Fibroblast of the aortic adventitia (primary cell): ENCODE measurements around the gene CUBN. TPM values are rescaled to one million over a fixed set of nuclear protein-coding genes. Genes with fewer than 3 reads are reported as not detected.

Experiments used
- DNase-seq: peaks from one replicate; pipeline ENCODE4 v3.0.0-alpha.2; 2010; ENCODE audit warnings: low read depth
- H3K4me3 ChIP-seq: 2 replicates; pipeline ENCODE4 v1.5.1; 2011; ENCODE audit warnings: low read depth, mild to moderate bottlenecking, control low read depth, low read length, moderate library complexity
- CTCF ChIP-seq: IDR thresholded peaks from 2 replicates; pipeline ENCODE4 v1.5.1; 2011; ENCODE audit warnings: mild to moderate bottlenecking, low read length, control low read depth, inconsistent platforms; ENCODE audit not compliant: insufficient read depth
- total RNA-seq: library from RNA; depleted of rRNA; stranded (reverse); fragments of >200 nt; gene quantifications from 2 replicates; pipeline ENCODE4 v1.2.3, GENCODE V29; 2012; ENCODE audit warnings: low replicate concordance

The CUBN gene
- total RNA-seq, 1 donor, result 4.2 TPM

- H3K4me3 ChIP-seq, result no peak overlapping the region
- no peak for TF ChIP-seq CTCF
- DNase-seq, result no peak
Observed at GRCh38 chr10:16867990-16868389, 261.6 kb downstream of the CUBN start.

GRCh38 chr10:16867556-16867955 lies 262.1 kb downstream of the CUBN start:
- H3K4me3 ChIP-seq, result no peak overlapping the region
- peak; percentile 78 for DNase-seq
- no peak for TF ChIP-seq CTCF

- no peak for TF ChIP-seq CTCF
- no peak overlapping the region for H3K4me3 ChIP-seq
- DNase-seq, result no peak
Observed at GRCh38 chr10:16866541-16867275, 262.9 kb downstream of the CUBN start.

GRCh38 chr10:16865766-16866165 lies 263.8 kb downstream of the CUBN start:
- no peak overlapping the region for H3K4me3 ChIP-seq
- no peak for DNase-seq
- no peak for TF ChIP-seq CTCF

- DNase-seq, result no peak
- TF ChIP-seq CTCF, result no peak
- H3K4me3 ChIP-seq, result no peak overlapping the region
Observed at GRCh38 chr10:16863766-16864165, 265.8 kb downstream of the CUBN start.

- DNase-seq, result no peak
- no peak for TF ChIP-seq CTCF
- H3K4me3 ChIP-seq, result no peak overlapping the region
Observed at GRCh38 chr10:16857419-16857818, 272.2 kb downstream of the CUBN start.

- DNase-seq, result peak; percentile 33
- no peak for TF ChIP-seq CTCF
- no peak overlapping the region for H3K4me3 ChIP-seq
Observed at GRCh38 chr10:16856567-16856966, 273.0 kb downstream of the CUBN start.
